Heart left ventricle (tissue), 13 donors: Measurements from ENCODE around the gene MMRN2.

Source experiments
- POLR2A ChIP-seq, 2 donors: fragments of 450-650 bp; IDR thresholded peaks; one replicate each; pipeline ENCODE4 v1.6.1; 2017; ENCODE audit warnings: antibody characterized with exemption in 2 of 2, mild to moderate bottlenecking in 2 of 2, moderate library complexity in 2 of 2
- TF ChIP-seq, protein P1 (sequence below), 12 donors: fragments of 200-600 bp; sonication (generic) in 4 of 12; IDR thresholded peaks; one replicate each; pipeline versions ENCODE4 v1.5.0 to v1.8.0; 2018 to 2022; ENCODE audit warnings: antibody characterized with exemption in 12 of 12, mild to moderate bottlenecking in 5 of 12
- donor health status: ischemic (EF 13 %, LVEDD 7.1; RV severe dilation, severe dysfunction).
- donor health status: DM: no; HTN: yes; CAD: no.
- donor health status: DM: no; HTN: no; CAD: no.
- donor health status: ischemic (EF 25% LVEDD 6.9; RV normal size, moderate dysfunction).
- donor health status: ischemic (EF 25% LVEDD 5.7; RV mildly dilated, moderate dysfunction).
- donor health status: ischemic (EF 35%, LVEDD 5.7; RV mildly dilated, moderate dysfunction).
- donor health status: nonischemic (EF 11% LVEDD 7.7; RV severe dilation, severe dysfunction).
- donor health status: DM: yes; HTN: yes; CAD: no.
- donor health status: PGD.
- donor health status: ischemic (EF 29% LVEDD 5.4; RV normal size, mild dysfunction).
- donor health status: nonischemic (EF 23%, LVEDD 6.1; RV moderate dilation, normal function).

DNA sequence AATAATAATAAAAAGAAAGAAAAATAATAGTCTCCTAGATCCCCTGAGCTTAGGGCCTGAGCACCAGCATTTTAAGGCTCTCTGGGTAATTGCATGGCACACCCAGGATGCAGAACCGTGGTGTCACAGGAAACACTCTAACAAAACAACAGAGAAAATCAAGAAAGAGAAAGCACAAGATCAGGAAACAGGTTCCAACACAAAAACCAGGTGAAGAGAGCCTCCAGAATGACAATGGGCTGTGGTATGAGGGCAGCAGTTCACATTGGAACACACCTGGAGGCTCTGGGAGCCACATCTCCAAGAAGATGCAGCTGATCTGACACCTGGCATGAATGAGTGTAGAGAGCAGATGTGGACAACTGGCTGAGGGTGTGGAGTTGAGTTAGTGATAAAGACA is 7.1 kb downstream of the MMRN2 start:
- TF ChIP-seq, protein P1, sequence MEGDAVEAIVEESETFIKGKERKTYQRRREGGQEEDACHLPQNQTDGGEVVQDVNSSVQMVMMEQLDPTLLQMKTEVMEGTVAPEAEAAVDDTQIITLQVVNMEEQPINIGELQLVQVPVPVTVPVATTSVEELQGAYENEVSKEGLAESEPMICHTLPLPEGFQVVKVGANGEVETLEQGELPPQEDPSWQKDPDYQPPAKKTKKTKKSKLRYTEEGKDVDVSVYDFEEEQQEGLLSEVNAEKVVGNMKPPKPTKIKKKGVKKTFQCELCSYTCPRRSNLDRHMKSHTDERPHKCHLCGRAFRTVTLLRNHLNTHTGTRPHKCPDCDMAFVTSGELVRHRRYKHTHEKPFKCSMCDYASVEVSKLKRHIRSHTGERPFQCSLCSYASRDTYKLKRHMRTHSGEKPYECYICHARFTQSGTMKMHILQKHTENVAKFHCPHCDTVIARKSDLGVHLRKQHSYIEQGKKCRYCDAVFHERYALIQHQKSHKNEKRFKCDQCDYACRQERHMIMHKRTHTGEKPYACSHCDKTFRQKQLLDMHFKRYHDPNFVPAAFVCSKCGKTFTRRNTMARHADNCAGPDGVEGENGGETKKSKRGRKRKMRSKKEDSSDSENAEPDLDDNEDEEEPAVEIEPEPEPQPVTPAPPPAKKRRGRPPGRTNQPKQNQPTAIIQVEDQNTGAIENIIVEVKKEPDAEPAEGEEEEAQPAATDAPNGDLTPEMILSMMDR (IDR thresholded peaks at IDR 0.05), result no peak
- no peak for TF ChIP-seq POLR2A (IDR thresholded peaks at IDR 0.05)
